GM21786 (cell line): ENCODE measurements around the gene MECP2.

ENCODE experiments used
- ATAC-seq: cut with Tn5 transposase; IDR thresholded peaks from one replicate; pipeline ENCODE4 v1.9.1; 2021; ENCODE audit not compliant: unreplicated experiment

The MECP2 gene

GRCh38 chrX:154038656-154039055 is 58.9 kb downstream of the MECP2 start:
- no peak for ATAC-seq

- no peak for ATAC-seq
Observed at GRCh38 chrX:154037754-154038153, 59.8 kb downstream of the MECP2 start.

- no peak for ATAC-seq
Observed at GRCh38 chrX:154036513-154036912, 61.0 kb downstream of the MECP2 start.

GRCh38 chrX:154033848-154034247 is 63.7 kb downstream of the MECP2 start:
- no peak for ATAC-seq

- no peak for ATAC-seq
Observed at GRCh38 chrX:154032653-154033052, 64.9 kb downstream of the MECP2 start.

- ATAC-seq: no peak
Observed at GRCh38 chrX:154032160-154032559, 65.4 kb downstream of the MECP2 start.

GRCh38 chrX:154030715-154031305 is 66.7 kb downstream of the MECP2 start:
- ATAC-seq: no peak

GRCh38 chrX:154030266-154030665 is 67.3 kb downstream of the MECP2 start:
- no peak for ATAC-seq

- no peak for ATAC-seq
Observed at GRCh38 chrX:154029439-154029838, 68.1 kb downstream of the MECP2 start.

- no peak for ATAC-seq
Observed at GRCh38 chrX:154028502-154029184, 68.9 kb downstream of the MECP2 start.

GRCh38 chrX:154027986-154028385 is 69.5 kb downstream of the MECP2 start:
- no peak for ATAC-seq

- no peak for ATAC-seq
Observed at GRCh38 chrX:154027022-154027402, 70.5 kb downstream of the MECP2 start.

GRCh38 chrX:154026136-154027021 is 71.1 kb downstream of the MECP2 start:
- ATAC-seq: no peak

GRCh38 chrX:154025230-154025629 is 72.3 kb downstream of the MECP2 start:
- no peak for ATAC-seq

- no peak for ATAC-seq
Observed at GRCh38 chrX:154024271-154024670, 73.2 kb downstream of the MECP2 start.

- no peak for ATAC-seq
Observed at GRCh38 chrX:154023276-154024000, 74.1 kb downstream of the MECP2 start.

GRCh38 chrX:154022108-154022507 is 75.4 kb downstream of the MECP2 start:
- ATAC-seq: no peak

- no peak for ATAC-seq
Observed at GRCh38 chrX:154021131-154021611, 76.3 kb downstream of the MECP2 start.

- ATAC-seq: peak; percentile 3
Observed at GRCh38 chrX:154020536-154021115, 76.9 kb downstream of the MECP2 start.

- peak; percentile 45 for ATAC-seq
Observed at GRCh38 chrX:154019633-154020528, 77.6 kb downstream of the MECP2 start, which contains the start of gene IRAK1. IRAK1 (minus strand) TSS chrX:154019902; CDS start chrX:154019812, 90 bp downstream.
